Measurements from ENCODE around the gene MAGEH1. TPM values are rescaled to one million over a fixed set of nuclear protein-coding genes. Genes with fewer than 3 reads are reported as not detected.

Gene MAGEH1
- total RNA-seq, 1 experiment from 2014 or later = 13.9 TPM

- TF ChIP-seq ERG (CRISPR knock-in tag; IDR thresholded peaks at IDR 0.05) (no peak), ESRRA (CRISPR knock-in tag; IDR thresholded peaks at IDR 0.05; ENCODE audit: borderline replicate concordance) (no peak), ETV6 (CRISPR knock-in tag; IDR thresholded peaks at IDR 0.05) (no peak), ELF4 (CRISPR knock-in tag; IDR thresholded peaks at IDR 0.05; ENCODE audit: low read depth) (no peak), GRHL2 (CRISPR knock-in tag; IDR thresholded peaks at IDR 0.05; ENCODE audit: insufficient replicate concordance, severe bottlenecking) (no peak), ZNF232 (CRISPR knock-in tag; IDR thresholded peaks at IDR 0.05) (no peak), HMGA2 (CRISPR knock-in tag; IDR thresholded peaks at IDR 0.05) (no peak), ATF6 (CRISPR knock-in tag; IDR thresholded peaks at IDR 0.05) (no peak), TCF7 (CRISPR knock-in tag; IDR thresholded peaks at IDR 0.05; ENCODE audit: low read depth) (no peak), FOXP4 (CRISPR knock-in tag; IDR thresholded peaks at IDR 0.05) (no peak), HMGXB4 (CRISPR knock-in tag; IDR thresholded peaks at IDR 0.05) (no peak)
These were observed 38.2 kb downstream of the MAGEH1 start (continued) for GRCh38 chrX:55490121-55490520.

- Mint-ChIP-seq H3K36me3 (no peaks in the 10 kb centered on the region), H3K27me3 (ENCODE audit: low read depth) (no peaks in the 10 kb centered on the region), H3K9me3 (no peaks in the 10 kb centered on the region), H3K4me1 (peaks cover 12% of the 10 kb centered on the region), H3K27ac (no peak overlapping the region), H3K4me3 (no peak overlapping the region)
- POLR2A ChIA-PET = no interaction called here
- ATAC-seq (no peak), DNase-seq (ENCODE audit: low spot score) (no peak)
- TF ChIP-seq FOXK1 (CRISPR knock-in tag; IDR thresholded peaks at IDR 0.05) (no peak), SMAD3 (CRISPR knock-in tag; IDR thresholded peaks at IDR 0.05; ENCODE audit: borderline replicate concordance) (no peak), ETV6 (CRISPR knock-in tag; IDR thresholded peaks at IDR 0.05) (no peak), HMGXB4 (CRISPR knock-in tag; IDR thresholded peaks at IDR 0.05) (no peak), ZBTB43 (CRISPR knock-in tag; IDR thresholded peaks at IDR 0.05) (no peak), ERG (CRISPR knock-in tag; IDR thresholded peaks at IDR 0.05) (no peak), GTF2I (CRISPR knock-in tag; conservative IDR thresholded peaks at IDR 0.05) (no peak), JUN (CRISPR knock-in tag; IDR thresholded peaks at IDR 0.05) (no peak), NFYB (CRISPR knock-in tag; conservative IDR thresholded peaks at IDR 0.05; ENCODE audit: low read depth) (no peak), IRF2 (CRISPR knock-in tag; IDR thresholded peaks at IDR 0.05; ENCODE audit: borderline replicate concordance, low read depth) (no peak)
- CTCF ChIA-PET = no interaction called here
These were observed 39.0 kb downstream of the MAGEH1 start for GRCh38 chrX:55490974-55491373.
